Astrocyte (in vitro differentiated cells and primary cell): ENCODE data around the gene TEX14. TPM values are rescaled to one million over a fixed set of nuclear protein-coding genes. Genes with fewer than 3 reads are reported as not detected.

Experiments
- DNase-seq: peaks from one replicate; pipeline ENCODE4 v3.0.0-alpha.2; 2010; ENCODE audit warnings: low read depth
- FAIRE-seq: peaks from 2 replicates; lab custom pipeline; 2011; peaks lifted over from hg19 to GRCh38; lab: Jason Lieb, UNC
- H2AFZ ChIP-seq: 2 replicates; pipeline ENCODE4 v1.6.0; 2012; ENCODE audit warnings: low read depth, low read length, inconsistent platforms
- H3K27ac ChIP-seq: 2 replicates; pipeline ENCODE4 v1.5.1; 2011; ENCODE audit warnings: low read depth, low read length, inconsistent platforms
- H3K27me3 ChIP-seq: 2 replicates; pipeline ENCODE4 v1.6.0; 2011; ENCODE audit warnings: low read length, inconsistent platforms; ENCODE audit not compliant: insufficient read depth
- H3K36me3 ChIP-seq: 2 replicates; pipeline ENCODE4 v1.5.1; 2011; ENCODE audit warnings: low read length, inconsistent platforms; ENCODE audit not compliant: insufficient read depth
- H3K4me1 ChIP-seq: 2 replicates; pipeline ENCODE4 v1.5.1; 2011; ENCODE audit warnings: low read length, inconsistent platforms; ENCODE audit not compliant: insufficient read depth
- H3K4me2 ChIP-seq: 2 replicates; pipeline ENCODE4 v1.6.0; 2012; ENCODE audit warnings: low read length, inconsistent platforms
- H3K4me3 ChIP-seq: 2 replicates; pipeline ENCODE4 v1.5.1; 2011; ENCODE audit warnings: low read depth, mild to moderate bottlenecking, low read length, inconsistent platforms; ENCODE audit not compliant: insufficient read depth
- H3K79me2 ChIP-seq: 2 replicates; pipeline ENCODE4 v1.6.0; 2012; ENCODE audit warnings: mild to moderate bottlenecking, low read length, inconsistent platforms; ENCODE audit not compliant: insufficient read depth
- H3K9ac ChIP-seq: 2 replicates; pipeline ENCODE4 v1.6.0; 2012; ENCODE audit warnings: mild to moderate bottlenecking, low read length, inconsistent platforms
- H3K9me3 ChIP-seq: 2 replicates; pipeline ENCODE4 v1.5.1; 2012; ENCODE audit warnings: low read depth, mild to moderate bottlenecking, low read length, inconsistent platforms; ENCODE audit not compliant: insufficient read depth
- H4K20me1 ChIP-seq: 2 replicates; pipeline ENCODE4 v1.6.0; 2012; ENCODE audit warnings: low read length, inconsistent platforms; ENCODE audit not compliant: insufficient read depth
- H3K27ac Mint-ChIP-seq: one replicate; pipeline ENCODE4 v1.8.0; 2021; ENCODE audit warnings: mild to moderate bottlenecking, mixed read lengths; ENCODE audit not compliant: unreplicated experiment
- H3K27me3 Mint-ChIP-seq: one replicate; pipeline ENCODE4 v1.8.0; 2021; ENCODE audit warnings: low read depth, mixed read lengths; ENCODE audit not compliant: unreplicated experiment
- H3K36me3 Mint-ChIP-seq: one replicate; pipeline ENCODE4 v1.8.0; 2021; ENCODE audit warnings: low read depth, mixed read lengths; ENCODE audit not compliant: unreplicated experiment
- H3K4me1 Mint-ChIP-seq: one replicate; pipeline ENCODE4 v1.8.0; 2021; ENCODE audit warnings: low read depth, mixed read lengths; ENCODE audit not compliant: unreplicated experiment
- H3K4me3 Mint-ChIP-seq: one replicate; pipeline ENCODE4 v1.8.0; 2021; ENCODE audit warnings: mild to moderate bottlenecking, moderate library complexity, mixed read lengths; ENCODE audit not compliant: unreplicated experiment
- H3K9me3 Mint-ChIP-seq: one replicate; pipeline ENCODE4 v1.8.0; 2021; ENCODE audit warnings: mild to moderate bottlenecking, mixed read lengths; ENCODE audit not compliant: unreplicated experiment
- EZH2 ChIP-seq: IDR thresholded peaks from 2 replicates; pipeline ENCODE4 v1.6.1; 2012; ENCODE audit warnings: mild to moderate bottlenecking, low read length, inconsistent platforms; ENCODE audit not compliant: insufficient read depth
- total RNA-seq: library from RNA; stranded (reverse); gene quantifications from 2 replicates; pipeline ENCODE4 v1.2.1, GENCODE V29; 2021
- TF ChIP-seq, protein P1 (sequence below): IDR thresholded peaks from 2 replicates; pipeline ENCODE4 v1.5.1; 2011; ENCODE audit warnings: low read depth, mild to moderate bottlenecking, inconsistent platforms, low read length, moderate library complexity; ENCODE audit not compliant: insufficient read depth

TEX14 gene
- total RNA-seq, 1 donor from 2014 or later: 0.09 TPM

DNA sequence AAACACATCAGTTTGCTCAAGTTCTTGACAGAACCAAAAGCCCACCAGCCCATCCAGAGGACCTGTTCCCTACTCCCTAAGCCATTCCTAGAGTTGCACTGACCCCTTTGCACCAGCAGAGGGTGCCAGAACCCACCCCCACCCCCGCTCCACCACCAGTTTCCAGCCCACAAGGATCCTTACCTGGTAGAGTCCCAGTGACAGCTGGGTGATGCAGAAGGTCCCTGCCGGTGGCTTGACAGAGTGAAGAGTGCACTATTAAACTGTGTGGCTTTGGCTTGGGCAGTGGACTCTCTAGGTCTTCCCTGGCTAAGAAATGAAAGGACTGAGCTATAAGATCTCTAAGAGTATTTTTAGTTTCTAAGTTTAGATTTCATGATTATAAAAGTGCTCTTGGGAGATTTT, 104.1 kb downstream of the TEX14 start:
- H2AFZ ChIP-seq: no peak overlapping the region
- Mint-ChIP-seq H3K27ac (no peak overlapping the region), H3K4me3 (no peak overlapping the region), H3K9me3 (no peaks in the 10 kb centered on the region), H3K27me3 (peaks cover 3% of the 10 kb centered on the region), H3K36me3 (peaks cover 3% of the 10 kb centered on the region), H3K4me1 (no peaks in the 10 kb centered on the region)
- H3K4me2 ChIP-seq: no peak overlapping the region
- H4K20me1 ChIP-seq: no peaks in the 10 kb centered on the region
- no peak overlapping the region for H3K27ac ChIP-seq
- no peak for DNase-seq
- H3K79me2 ChIP-seq: no peaks in the 10 kb centered on the region
- H3K27me3 ChIP-seq: no peaks in the 10 kb centered on the region
- no peak for TF ChIP-seq EZH2
- TF ChIP-seq, protein P1, sequence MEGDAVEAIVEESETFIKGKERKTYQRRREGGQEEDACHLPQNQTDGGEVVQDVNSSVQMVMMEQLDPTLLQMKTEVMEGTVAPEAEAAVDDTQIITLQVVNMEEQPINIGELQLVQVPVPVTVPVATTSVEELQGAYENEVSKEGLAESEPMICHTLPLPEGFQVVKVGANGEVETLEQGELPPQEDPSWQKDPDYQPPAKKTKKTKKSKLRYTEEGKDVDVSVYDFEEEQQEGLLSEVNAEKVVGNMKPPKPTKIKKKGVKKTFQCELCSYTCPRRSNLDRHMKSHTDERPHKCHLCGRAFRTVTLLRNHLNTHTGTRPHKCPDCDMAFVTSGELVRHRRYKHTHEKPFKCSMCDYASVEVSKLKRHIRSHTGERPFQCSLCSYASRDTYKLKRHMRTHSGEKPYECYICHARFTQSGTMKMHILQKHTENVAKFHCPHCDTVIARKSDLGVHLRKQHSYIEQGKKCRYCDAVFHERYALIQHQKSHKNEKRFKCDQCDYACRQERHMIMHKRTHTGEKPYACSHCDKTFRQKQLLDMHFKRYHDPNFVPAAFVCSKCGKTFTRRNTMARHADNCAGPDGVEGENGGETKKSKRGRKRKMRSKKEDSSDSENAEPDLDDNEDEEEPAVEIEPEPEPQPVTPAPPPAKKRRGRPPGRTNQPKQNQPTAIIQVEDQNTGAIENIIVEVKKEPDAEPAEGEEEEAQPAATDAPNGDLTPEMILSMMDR: peak; percentile 85
- no peak for FAIRE-seq
- H3K4me3 ChIP-seq: no peak overlapping the region
- H3K4me1 ChIP-seq: no peaks in the 10 kb centered on the region
- H3K36me3 ChIP-seq: no peaks in the 10 kb centered on the region
- no peak overlapping the region for H3K9ac ChIP-seq
- H3K9me3 ChIP-seq: no peaks in the 10 kb centered on the region

DNA sequence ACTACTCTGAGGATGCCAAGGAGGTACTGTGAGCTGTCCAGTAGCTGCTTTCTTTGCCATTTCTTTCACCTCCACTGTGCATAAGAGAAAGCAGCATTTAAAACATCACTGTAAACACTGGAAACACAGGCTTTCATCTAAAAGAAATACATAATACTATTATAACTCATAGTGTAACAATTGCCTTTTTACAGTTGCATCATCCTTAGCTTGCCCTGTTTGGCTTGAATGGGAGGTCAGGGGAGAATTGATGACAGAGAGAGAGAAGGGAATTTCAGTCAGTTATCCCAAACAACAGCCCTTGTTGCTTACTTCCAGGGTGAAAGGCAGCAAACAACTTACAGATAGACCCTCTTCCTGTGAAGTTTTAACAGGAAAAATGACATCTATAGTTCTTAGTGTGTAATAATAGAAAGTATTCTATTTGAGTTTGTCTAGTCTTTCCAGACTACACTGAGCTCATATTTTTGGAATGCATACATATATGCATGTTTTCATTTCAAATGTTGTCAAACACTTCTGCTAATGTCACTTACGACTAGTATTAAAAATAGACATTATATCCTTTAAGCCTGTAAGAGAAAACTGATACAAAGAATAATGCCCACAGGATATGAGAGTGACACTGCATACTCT, 105.7 kb downstream of the TEX14 start:
- no peak overlapping the region for H3K4me3 ChIP-seq
- no peak overlapping the region for H3K27ac Mint-ChIP-seq
- FAIRE-seq: no peak
- H3K4me2 ChIP-seq: no peak overlapping the region
- no peaks in the 10 kb centered on the region for H3K27me3 ChIP-seq
- H3K36me3 Mint-ChIP-seq: peaks cover 3% of the 10 kb centered on the region
- no peaks in the 10 kb centered on the region for H3K36me3 ChIP-seq
- peaks cover 3% of the 10 kb centered on the region for H3K27me3 Mint-ChIP-seq
- no peak overlapping the region for H3K4me3 Mint-ChIP-seq
- no peak for DNase-seq
- H3K9ac ChIP-seq: no peak overlapping the region
- TF ChIP-seq EZH2: no peak
- TF ChIP-seq, protein P1: no peak
- H3K4me1 ChIP-seq: no peaks in the 10 kb centered on the region
- H3K27ac ChIP-seq: no peak overlapping the region
- no peaks in the 10 kb centered on the region for H3K4me1 Mint-ChIP-seq
- H4K20me1 ChIP-seq: no peaks in the 10 kb centered on the region
- H3K79me2 ChIP-seq: no peaks in the 10 kb centered on the region
- H2AFZ ChIP-seq: no peak overlapping the region
- H3K9me3 Mint-ChIP-seq: no peaks in the 10 kb centered on the region
- H3K9me3 ChIP-seq: no peaks in the 10 kb centered on the region

DNA sequence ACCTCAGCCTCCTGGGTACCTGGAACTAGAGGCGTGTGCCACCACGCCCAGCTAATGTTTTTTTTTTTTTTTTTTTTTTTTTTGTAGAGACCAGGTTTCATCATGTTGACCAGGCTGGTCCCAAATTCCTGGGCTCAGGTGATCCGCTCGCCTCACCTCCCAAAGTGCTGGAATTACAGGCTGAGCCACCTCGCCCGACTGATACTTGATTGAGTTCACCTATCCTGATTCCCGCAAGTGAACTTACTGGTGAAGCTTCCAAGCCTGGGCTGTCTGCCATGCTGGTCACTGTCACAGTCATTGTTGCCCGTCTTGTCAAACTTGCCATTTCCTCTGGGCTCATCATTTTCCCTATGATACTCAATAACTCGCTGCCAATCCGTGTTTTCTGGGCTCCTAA, 106.3 kb downstream of the TEX14 start:
- no peaks in the 10 kb centered on the region for H3K9me3 Mint-ChIP-seq
- H3K9ac ChIP-seq: no peak overlapping the region
- FAIRE-seq (no peak), DNase-seq (no peak)
- H3K9me3 ChIP-seq: no peaks in the 10 kb centered on the region
- H3K27me3 ChIP-seq: no peaks in the 10 kb centered on the region
- no peaks in the 10 kb centered on the region for H3K79me2 ChIP-seq
- H3K36me3 ChIP-seq: no peaks in the 10 kb centered on the region
- H3K4me1 Mint-ChIP-seq: no peaks in the 10 kb centered on the region
- H3K27ac Mint-ChIP-seq: no peak overlapping the region
- H3K4me3 ChIP-seq: no peak overlapping the region
- peaks cover 3% of the 10 kb centered on the region for H3K36me3 Mint-ChIP-seq
- H3K4me1 ChIP-seq: no peaks in the 10 kb centered on the region
- H3K27ac ChIP-seq: no peak overlapping the region
- no peak overlapping the region for H3K4me2 ChIP-seq
- H2AFZ ChIP-seq: no peak overlapping the region
- no peaks in the 10 kb centered on the region for H4K20me1 ChIP-seq
- no peak overlapping the region for H3K4me3 Mint-ChIP-seq
- peaks cover 3% of the 10 kb centered on the region for H3K27me3 Mint-ChIP-seq
- TF ChIP-seq, protein P1: no peak
- TF ChIP-seq EZH2: no peak
